Measurements from ENCODE around the gene SAMD7.

Gene SAMD7

DNA sequence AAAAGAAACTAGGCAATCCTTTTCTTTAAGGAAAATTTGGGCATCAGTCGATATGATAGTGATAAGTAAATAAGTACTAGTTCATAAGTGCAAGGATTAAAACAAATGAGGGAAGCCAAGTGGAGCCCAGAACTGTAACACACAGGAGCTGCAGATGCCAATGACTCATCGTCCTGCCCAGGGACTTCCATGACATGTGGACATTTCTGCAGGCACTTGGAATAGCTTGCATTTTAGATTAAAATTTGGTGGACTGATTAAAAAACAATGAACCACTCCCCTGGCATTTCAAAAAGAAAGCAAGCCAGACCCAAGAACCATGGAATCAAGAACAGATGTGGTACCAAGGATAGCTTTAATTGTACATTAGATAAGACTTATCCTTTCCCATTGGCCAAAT is 2.9 kb downstream of the SAMD7 start:
- no peak for DNase-seq

DNA sequence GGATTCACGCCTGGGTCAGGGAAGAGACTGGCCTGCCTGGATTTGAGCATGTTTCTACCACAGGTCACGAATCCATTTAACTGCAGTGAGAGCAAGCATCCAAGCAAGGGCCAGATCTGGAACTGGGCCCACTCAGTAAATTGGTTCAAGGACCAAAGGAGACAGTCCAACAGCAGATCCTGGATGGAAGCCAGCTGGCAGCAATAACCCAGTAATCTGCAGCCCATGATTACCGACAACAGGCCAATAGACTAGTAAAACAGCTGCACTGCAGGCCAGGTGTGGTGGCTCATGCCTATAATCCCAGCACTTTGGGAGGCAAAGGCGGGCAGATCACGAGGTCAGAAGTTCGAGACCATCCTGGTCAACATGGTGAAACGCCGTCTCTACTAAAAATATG is 11.8 kb downstream of the SAMD7 start:
- DNase-seq: peak; percentile 27

DNA sequence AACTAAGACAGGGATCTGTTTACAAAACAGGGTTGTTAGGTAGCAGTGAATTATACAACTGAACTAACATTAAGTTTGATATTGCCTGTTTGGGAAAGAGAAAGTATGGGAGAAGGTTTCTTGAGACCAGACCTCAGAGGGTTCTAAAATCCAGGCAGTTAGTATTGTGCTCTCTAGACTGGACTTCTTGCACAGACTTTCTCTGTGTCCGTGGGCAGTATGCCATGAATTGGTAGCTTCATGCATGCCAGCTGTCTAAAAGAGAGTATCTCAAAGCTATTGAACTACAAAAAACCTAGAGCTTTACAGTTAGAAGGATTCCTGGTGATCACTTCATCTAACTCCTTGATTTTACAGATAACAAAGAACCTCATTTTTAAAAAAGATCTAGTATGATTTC is 12.5 kb downstream of the SAMD7 start:
- no peak for DNase-seq

DNA sequence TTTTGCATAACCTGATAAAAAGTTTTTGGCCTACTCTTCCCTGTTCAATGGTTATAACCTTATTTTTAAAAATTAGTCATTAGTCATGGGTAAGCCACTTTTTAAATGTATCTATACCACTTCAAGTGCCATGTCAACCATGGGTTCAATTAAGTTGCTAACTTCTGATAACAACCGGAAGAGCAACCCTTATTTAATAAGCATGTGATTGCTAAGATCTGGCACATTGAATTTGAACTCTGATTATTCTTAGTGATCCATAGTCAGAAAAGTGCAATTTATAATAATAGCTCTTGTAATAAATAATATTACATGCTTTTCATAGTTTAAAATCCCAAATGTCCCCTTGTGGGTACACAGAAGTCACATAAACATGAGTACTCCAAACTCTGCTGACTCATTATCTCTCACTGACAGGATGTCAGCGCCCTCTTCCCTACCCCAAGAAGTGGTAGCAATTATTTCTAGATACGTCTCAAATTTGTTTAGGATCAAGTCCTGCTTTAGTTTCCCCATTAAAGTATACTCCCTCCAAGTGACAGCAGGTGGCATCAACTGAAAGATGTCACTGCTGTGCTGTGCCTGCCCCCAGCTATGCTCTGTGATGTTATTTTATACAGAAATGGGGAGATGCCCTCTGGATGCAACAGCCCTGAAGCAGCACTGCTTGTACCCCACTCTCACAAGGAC is 18.6 kb downstream of the SAMD7 start:
- DNase-seq: no peak

DNA sequence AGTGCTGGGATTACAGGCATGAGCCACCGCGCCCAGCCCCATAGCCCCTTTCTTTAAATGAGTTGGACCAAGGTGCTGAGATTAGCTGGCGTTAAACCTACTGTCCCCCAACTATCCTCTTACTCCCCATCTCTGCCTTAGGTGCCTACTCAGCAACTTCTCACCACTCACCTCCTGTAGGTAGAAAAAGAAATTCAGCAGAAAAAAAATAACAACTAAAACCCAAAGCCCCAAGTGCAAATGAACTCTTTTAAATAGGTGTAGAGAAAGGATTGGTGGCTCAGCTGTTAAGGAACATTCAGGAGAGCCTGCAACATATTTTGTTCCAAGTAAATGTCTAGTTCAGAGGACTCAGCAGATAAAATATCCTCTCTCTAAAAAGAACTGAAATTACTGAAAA is 19.5 kb downstream of the SAMD7 start:
- DNase-seq: no peak

DNA sequence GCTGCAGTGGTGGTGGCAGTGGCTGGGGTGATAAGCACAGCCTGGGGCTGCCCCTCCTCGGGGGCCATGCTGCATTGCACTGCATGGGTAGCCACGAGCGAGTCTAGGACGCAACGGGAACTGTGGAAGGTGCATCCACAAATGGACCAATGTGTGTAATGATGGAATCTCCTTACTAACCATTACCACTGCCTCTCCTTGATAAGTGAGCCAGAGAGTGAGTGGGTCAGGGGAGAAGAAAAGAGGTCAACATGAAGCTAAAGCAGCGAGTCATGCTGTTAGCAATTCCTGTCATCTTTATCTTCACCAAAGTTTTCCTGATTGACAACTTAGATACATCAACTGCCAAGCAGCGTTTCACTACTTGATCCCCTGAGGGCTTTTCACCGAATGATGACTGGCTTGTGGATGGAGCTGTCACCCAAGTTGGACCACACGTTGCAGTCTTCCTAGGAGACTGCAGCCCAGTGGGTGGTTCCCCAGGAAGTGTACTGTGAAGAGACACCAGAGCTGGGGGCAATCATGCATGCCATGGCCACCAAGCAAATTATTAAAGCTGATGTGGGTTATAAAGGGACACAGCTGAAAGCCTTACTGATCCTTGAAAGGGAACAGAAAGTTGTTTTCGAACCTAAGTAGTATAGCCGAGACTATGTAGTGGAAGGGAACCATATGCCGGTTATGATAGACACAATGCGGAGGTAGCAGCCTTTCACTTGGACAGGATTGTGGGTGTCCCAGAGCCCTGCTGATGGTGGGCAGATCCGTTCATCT is 20.6 kb downstream of the SAMD7 start:
- no peak for DNase-seq

DNA sequence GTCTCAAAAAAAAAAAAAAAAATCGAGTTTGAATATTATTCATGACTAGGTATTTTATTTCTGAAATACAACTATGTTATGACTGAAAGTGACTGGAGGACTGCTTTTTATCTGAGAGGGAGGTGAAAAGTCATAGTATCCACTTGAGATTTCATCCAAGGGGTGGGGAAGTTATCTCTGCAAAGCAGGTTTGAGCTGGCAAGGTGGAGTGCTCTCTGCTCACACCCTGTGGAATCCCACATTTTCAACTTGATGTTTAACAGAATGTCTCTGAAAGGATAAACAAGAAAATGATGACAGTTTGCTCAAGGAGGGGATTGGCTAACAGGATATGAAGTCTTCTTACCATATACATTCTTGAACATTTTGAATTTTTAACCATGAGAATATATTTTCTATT is 27.9 kb downstream of the SAMD7 start:
- no peak for DNase-seq

DNA sequence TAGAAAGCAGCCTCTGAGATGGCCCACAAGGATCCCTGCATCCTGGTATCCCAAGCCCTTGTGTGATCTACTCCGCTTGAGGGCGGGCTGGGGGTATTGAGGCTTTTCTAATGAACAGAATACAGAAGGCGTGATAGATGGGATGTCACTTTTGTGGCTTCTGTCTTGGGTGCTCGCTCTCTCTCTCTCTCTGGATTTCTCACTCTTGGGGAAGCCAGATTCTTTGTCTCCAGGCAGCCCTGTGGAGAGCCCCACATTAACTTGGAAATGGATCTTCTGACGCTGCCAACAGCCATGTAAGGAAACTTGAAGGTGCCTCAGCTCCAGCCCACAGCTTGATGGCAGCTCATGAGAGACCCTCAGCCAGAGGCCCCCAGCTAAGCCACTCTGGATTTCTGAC is 28.4 kb downstream of the SAMD7 start:
- no peak for DNase-seq

DNA sequence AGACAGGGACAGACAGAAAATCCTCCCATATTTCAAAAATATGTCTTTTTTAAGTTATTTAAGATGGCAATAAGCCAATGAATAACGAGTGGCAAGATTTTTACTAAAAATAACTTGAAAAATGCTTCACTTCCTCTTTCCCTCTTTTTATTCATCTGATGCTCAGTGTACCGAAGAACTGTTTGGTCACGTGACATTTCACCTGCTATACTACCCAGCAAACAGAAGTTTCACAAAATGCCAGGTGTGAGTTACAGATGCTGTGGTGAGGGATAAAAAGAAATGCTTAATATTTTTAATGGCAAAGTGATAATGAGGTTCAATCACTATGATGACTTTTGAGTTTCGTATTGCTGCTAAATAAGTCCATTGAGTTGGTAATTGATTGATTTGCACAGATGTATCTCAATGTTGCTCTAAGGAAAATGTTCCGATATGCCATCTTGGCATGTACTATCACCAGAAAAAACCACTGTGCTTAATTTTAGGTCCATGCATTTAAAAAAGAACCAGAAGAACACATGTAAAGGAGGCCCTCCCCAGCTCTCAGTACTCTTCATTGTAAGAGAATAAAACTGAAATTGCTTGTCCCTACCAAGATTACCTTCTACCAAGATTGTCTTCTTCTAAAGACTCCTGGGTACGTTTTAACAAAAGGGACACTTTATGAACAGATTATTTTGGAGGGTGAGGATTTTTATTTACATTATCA is 29.3 kb downstream of the SAMD7 start:
- DNase-seq: no peak

DNA sequence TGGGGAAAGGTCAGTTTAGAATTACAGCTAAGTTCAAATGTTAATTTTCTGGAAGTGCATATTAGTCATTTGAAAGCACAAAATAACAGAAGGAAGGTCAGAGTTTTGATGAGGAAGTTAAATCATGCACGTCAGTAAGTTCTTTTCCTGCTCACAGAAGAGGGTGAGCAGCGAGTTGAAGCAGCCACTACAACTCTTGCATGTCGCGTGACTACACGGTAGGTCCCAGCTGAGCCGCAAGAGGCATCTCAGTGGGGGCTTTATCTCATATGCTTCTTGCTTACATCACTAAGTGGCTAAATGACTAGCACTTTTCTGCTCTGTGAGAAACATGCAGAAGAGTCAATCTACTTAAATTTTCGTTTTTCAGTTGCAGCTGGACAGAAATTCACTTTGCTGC is 33.9 kb downstream of the SAMD7 start:
- no peak for DNase-seq

DNA sequence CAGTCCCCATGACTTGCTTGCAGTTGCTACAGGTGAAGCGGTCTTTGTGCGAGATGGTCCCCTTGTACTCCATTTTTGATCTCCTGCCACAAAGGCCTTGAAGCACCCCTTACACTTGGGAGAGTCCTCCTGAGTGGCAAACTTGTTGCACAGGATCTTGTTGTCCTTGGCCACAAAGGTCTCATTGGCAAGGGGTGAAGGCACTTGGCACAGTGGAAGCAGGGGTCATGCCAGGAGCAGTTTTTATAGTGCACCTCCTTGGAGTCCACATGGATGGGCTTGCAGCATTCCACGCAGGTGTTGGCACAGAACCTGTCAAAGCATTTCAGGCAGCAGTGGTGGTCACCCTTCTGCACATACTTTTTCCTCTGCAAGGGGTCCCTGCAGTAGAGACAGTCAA is 35.0 kb downstream of the SAMD7 start:
- DNase-seq: no peak

DNA sequence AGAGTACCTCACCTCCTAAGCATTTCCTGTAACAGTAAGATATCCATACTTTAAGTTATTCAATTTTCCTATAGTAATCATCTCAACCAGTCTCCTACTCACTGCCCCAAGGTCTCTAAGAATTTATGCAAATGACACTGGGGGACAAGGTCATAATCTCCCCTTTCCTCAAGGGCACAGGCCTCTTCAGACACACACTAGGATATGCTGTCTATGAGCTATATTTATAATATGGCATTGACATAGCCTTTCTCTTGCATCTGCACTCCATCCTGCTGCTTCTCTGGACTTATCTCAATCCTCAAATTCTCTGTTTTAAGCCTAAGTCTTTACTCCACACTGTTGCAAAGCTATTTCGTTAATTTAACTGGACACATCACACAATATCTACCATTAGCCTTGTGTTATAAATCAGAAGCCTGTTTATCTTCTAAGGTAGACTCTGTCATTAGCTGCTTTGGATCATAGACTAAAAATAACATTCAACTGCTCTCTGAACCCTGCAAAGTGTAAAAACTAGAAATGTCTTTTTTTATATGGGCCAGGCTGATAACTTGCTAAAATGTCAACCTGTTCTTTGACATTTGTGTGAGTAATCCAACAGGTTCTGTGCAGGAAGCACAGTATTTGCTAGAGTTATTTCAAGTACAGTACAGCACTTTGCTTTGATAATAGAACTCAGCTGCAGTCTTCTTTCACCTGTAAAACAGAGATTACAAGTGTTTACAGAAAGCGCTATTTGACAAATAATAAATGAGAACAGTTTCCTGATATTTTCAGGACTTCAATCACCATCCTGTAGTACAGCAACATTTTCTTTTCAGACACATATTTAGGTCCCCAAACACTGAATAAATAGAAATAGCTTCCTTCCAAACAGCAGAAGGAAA is 37.4 kb downstream of the SAMD7 start:
- DNase-seq: peak; percentile 76

DNA sequence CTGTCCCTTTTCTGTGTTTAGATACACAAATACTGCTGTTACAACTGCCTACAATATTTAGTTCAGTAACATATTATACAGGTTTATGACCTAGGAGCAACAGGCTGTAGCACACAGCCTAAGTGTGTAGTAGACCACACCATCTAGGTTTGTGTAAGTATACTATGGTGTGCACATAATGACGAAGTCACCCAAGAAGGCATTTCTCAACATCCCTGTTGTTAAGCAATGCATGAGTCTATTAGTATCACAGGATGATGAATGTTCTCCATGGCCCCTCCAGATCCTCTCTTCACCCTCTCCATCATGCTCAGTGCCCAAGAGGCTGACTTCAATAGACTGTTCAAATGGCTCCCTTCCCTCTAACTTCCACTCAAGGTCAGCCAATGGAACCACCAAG is 40.7 kb downstream of the SAMD7 start:
- DNase-seq: no peak

DNA sequence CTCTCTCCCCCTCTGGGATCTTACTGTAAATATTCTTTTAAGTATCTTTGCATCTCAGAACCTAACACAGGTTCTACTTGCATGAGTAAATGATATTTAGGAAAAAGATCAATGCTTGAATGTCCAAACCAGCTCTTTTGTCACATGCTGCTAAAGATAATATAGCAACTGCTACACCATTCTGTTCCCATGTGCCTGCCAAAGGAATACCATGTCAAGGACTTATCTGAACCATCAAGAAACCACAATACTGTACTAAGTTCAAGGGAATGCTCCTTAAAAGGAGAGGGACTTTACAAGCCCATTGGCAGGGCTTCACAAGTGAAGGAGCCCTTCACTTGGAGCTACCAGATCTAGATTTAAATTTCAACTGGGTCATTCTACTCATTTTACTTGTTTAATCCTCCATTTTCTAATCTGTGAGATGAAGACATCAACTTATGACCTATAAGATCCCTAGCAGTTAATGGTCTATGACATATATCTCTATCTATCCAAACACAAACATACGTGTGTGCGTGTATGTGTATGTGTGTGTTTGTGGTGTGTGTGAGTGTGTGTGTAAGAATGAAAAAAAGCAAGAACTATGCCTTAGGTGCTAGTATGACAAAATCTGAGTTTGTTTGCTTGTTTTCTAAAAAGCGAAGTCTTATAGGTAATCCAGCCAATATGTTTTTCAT is 42.2 kb downstream of the SAMD7 start:
- DNase-seq: no peak

DNA sequence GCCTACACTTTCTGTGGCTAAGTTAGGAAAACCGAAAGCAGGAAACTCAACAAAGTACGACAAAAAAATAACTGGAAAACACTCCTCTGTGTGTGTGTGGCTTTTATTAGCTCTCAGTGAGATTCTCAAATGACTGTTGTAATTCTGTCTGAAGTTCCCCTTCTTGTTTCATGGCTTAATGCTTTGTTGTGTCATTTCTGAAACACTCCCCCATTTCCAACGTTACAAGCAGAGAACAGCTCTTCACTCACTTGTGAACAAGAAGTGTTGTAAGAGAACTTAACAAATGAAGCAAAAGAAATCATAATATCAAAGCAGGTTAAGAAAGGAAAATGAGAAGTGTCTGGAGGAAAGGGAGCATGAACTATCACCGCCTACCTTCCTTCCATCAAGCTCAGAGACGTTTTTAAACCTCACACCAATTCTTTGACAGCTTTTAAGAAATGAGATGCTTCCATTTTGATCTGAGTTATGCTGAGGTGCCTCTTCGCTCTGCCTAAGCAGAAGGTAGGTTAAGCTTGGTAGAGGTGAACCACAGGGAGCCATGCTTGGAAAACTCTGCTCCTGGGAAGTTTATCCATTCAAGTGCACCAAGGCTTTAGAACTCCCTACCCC is 42.9 kb downstream of the SAMD7 start:
- no peak for DNase-seq

DNA sequence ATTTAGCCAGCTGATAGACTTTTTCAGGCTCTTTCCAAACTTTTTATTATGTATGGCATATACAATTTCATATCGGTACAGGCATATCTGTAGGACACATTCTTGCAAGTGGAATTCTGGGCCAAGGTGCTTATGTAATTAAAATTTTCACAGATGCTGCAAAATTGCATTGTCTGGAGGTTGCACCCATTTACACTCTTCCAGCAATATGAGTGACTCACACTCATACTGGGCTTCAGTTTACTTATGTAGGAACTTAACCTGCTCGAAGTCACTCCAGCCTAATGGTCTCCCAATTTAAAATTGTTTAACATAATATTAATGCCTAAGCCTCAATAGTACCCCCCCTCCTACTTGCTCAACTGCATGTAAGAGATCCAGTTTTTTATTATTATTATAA is 44.0 kb downstream of the SAMD7 start:
- DNase-seq: no peak

DNA sequence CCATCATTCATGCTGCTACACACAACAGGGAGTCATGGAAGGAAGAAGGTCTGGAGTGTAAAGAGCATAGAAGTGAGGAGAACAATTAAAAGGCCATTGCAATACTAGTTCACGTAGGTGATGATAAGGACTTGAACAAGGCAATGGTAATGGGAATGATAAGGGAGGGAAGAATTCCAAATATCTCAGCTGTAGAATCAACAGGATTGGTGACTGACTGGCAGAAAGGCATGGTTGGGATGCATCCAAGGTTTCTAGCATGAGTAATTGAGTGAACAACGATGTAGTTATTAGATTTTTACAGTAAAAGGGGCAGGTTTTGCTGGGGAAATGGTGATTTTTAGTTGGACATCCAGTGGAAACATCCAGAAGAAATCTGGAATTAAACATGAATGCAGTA is 52.8 kb downstream of the SAMD7 start:
- DNase-seq: no peak

DNA sequence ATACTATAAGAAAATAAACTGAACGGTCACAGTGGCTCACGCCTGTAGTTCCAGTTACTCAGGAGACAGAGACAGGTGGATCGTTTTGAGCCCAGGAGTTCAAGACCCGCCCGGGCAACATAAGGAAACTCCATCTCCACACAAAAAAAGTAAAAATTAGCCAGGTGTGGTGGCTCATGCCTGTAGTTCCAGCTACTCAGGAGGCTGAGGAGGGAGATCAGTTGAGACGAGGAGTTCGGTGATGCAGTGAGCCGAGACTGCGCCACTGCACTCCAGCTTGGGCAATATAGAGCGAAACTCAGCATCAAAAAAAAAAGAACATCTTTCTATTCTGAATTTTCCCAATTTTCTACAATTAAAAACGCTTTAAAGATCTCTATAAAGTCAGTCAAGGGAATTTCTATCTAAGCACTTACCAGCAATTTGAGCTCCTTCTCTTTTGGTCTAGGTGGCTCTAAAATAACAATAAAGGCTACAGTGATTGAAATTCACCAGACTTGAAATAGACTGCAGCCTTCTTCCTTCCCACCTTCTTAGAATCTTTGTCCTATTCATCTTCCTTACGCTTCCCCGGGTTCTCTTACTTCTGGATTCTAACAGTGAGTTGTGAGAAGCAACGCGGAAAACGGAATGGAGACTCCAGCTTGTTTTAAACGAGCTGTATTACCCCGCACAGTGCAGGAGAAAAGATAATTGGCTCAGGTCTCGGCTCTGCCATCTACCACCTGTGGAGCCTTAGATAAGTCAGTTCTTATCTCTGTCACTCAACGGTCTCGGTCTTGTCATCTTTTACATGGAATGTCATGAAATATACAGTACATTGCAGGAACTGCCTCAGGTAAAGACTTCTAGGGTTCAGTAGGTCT is 54.4 kb downstream of the SAMD7 start:
- DNase-seq: no peak

DNA sequence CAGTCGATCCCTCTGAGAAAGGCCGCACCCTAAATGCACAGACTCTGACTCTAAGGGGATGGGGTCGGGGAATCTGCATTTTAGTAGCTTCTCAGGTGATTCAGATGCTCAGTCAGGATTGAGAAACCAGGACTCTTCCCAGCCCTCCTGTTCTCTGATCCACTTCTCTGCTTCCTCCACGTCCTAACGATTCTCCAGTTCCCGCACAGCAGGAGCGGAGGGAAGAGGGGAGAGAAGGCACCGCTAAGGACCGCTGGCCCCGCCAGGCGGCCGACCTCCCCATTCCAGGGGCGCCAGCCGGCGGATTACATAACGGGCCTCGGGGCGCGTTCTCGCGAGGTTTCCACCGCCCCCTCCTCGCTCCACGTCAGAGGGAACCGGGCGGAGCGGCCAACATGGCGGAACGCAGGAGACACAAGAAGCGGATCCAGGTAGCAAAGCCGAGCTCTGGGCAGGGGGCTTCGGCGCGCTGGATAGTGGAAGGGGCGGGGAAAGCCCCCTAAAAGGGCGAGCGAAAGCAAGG is 55.1 kb downstream of the SAMD7 start, which contains the start of gene SEC62:
SEC62 (plus strand) TSS at position 380 of the 523 bp plus-strand sequence; CDS start at position 396, 16 bp downstream.
- DNase-seq: peak; percentile 92

All from DMS153 (cell line).